KMS-11 (cell line): ENCODE data around the gene ST14.

Experiments
- H2AFZ ChIP-seq: fragments of 200-600 bp; sonication (generic); 2 replicates; pipeline ENCODE4 v1.6.1; 2016; ENCODE audit warnings: antibody characterized with exemption, mixed run types, low read depth
- H3K27ac ChIP-seq: fragments of 200-600 bp; sonication (generic); 2 replicates; pipeline ENCODE4 v1.6.1; 2016; ENCODE audit warnings: mild to moderate bottlenecking, mixed run types
- H3K27me3 ChIP-seq: fragments of 200-600 bp; sonication (generic); 2 replicates; pipeline ENCODE4 v1.6.1; 2017; ENCODE audit warnings: mild to moderate bottlenecking, low read depth, mixed run types, moderate library complexity; ENCODE audit not compliant: insufficient read depth
- H3K36me3 ChIP-seq: fragments of 200-600 bp; sonication (generic); 2 replicates; pipeline ENCODE4 v1.6.1; 2017; ENCODE audit warnings: mild to moderate bottlenecking, mixed run types; ENCODE audit not compliant: insufficient read depth
- H3K4me1 ChIP-seq: fragments of 200-600 bp; sonication (generic); 2 replicates; pipeline ENCODE4 v1.6.1; 2016; ENCODE audit warnings: mild to moderate bottlenecking, low read depth, mixed run types; ENCODE audit not compliant: poor library complexity, severe bottlenecking
- H3K4me2 ChIP-seq: fragments of 200-600 bp; sonication (generic); 2 replicates; pipeline ENCODE4 v1.7.0; 2016; ENCODE audit warnings: mild to moderate bottlenecking, mixed run types
- H3K4me3 ChIP-seq: fragments of 200-600 bp; sonication (generic); IDR thresholded peaks from 2 replicates; pipeline ENCODE4 v1.6.1; 2017; ENCODE audit warnings: low read depth, low read length, mixed read lengths; ENCODE audit not compliant: insufficient read depth
- H3K79me2 ChIP-seq: fragments of 200-600 bp; sonication (generic); 2 replicates; pipeline ENCODE4 v1.6.1; 2016; ENCODE audit warnings: low read depth, mixed run types; ENCODE audit not compliant: insufficient read depth
- H3K9ac ChIP-seq: fragments of 200-600 bp; sonication (generic); 2 replicates; pipeline ENCODE4 v1.6.1; 2016; ENCODE audit warnings: mild to moderate bottlenecking, mixed run types
- H4K20me1 ChIP-seq: fragments of 200-600 bp; sonication (generic); 2 replicates; pipeline ENCODE4 v1.6.1; 2016; ENCODE audit warnings: mild to moderate bottlenecking, mixed run types; ENCODE audit not compliant: insufficient read depth
- CTCF ChIP-seq: fragments of 200-600 bp; sonication (generic); conservative IDR thresholded peaks from 2 replicates; pipeline ENCODE4 v1.6.1; 2017; ENCODE audit warnings: low read depth, mild to moderate bottlenecking, antibody characterized with exemption, low read length, moderate library complexity, mixed read lengths

Gene ST14

GRCh38 chr11:130137999-130138398, 21.6 kb upstream of the ST14 start:
- Histone ChIP-seq H4K20me1 (no peaks in the 10 kb centered on the region), H3K79me2 (no peaks in the 10 kb centered on the region), H3K36me3 (no peaks in the 10 kb centered on the region), H3K27me3 (no peaks in the 10 kb centered on the region), H3K4me3 (no peak overlapping the region), H3K27ac (no peak overlapping the region), H2AFZ (no peak overlapping the region), H3K9ac (no peak overlapping the region), H3K4me2 (no peak overlapping the region), H3K4me1 (no peaks in the 10 kb centered on the region)
- no peak for TF ChIP-seq CTCF

- H4K20me1 ChIP-seq, result no peaks in the 10 kb centered on the region
- H3K4me3 ChIP-seq, result no peak overlapping the region
- H3K36me3 ChIP-seq, result no peaks in the 10 kb centered on the region
- no peak overlapping the region for H3K27ac ChIP-seq
- no peaks in the 10 kb centered on the region for H3K27me3 ChIP-seq
- H2AFZ ChIP-seq, result no peak overlapping the region
- H3K9ac ChIP-seq, result no peak overlapping the region
- no peaks in the 10 kb centered on the region for H3K4me1 ChIP-seq
- H3K4me2 ChIP-seq, result no peak overlapping the region
- no peak for TF ChIP-seq CTCF
- no peaks in the 10 kb centered on the region for H3K79me2 ChIP-seq
Observed at GRCh38 chr11:130139401-130139800, 20.2 kb upstream of the ST14 start.

GRCh38 chr11:130141561-130142341, 17.8 kb upstream of the ST14 start:
- TF ChIP-seq CTCF, result no peak
- Histone ChIP-seq H4K20me1 (no peaks in the 10 kb centered on the region), H2AFZ (no peak overlapping the region), H3K79me2 (no peaks in the 10 kb centered on the region), H3K9ac (no peak overlapping the region), H3K4me1 (peaks cover 11% of the 10 kb centered on the region), H3K4me3 (no peak overlapping the region), H3K4me2 (no peak overlapping the region), H3K27me3 (no peaks in the 10 kb centered on the region), H3K36me3 (no peaks in the 10 kb centered on the region), H3K27ac (no peak overlapping the region)

- Histone ChIP-seq H3K4me1 (peaks cover 16% of the 10 kb centered on the region), H3K27ac (no peak overlapping the region), H2AFZ (no peak overlapping the region), H3K9ac (no peak overlapping the region), H3K4me2 (no peak overlapping the region), H3K27me3 (no peaks in the 10 kb centered on the region), H4K20me1 (no peaks in the 10 kb centered on the region), H3K79me2 (no peaks in the 10 kb centered on the region), H3K36me3 (no peaks in the 10 kb centered on the region), H3K4me3 (no peak overlapping the region)
- no peak for TF ChIP-seq CTCF
Observed at GRCh38 chr11:130144141-130144540, 15.4 kb upstream of the ST14 start.
